Measurements from ENCODE around the gene NRXN3. TPM values are rescaled to one million over a fixed set of nuclear protein-coding genes. Genes with fewer than 3 reads are reported as not detected.

The NRXN3 gene
- total and polyA plus RNA-seq, 2 of the 4 experiments (the other 2 are of a cell fraction): 4.8 to 25.1 TPM

DNA sequence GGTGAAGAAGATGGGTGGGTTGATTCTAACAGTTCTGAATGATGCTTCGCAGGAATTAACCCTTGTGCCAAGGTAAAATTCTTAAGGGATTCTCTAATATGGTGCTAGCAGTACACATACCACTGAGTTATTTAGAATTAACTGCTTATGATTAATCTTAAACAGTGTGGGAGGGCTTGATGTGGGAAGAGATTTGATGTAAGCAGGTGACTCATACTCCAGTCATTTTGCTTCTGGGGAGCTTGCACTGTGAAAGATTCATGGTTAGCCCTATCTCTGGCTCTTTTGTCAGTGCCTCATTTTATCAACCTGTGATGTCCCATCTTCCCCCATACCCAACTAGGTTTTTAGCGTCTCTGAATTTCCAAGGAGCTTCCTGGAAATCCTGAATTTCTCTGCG lies 83.8 kb downstream of the NRXN3 start:
- Histone ChIP-seq H4K8ac (ENCODE audit: low read depth in 2 of 2, low read length in 2 of 2) (no peak overlapping the region), H3K18ac (ENCODE audit: low read depth, low read length) (no peak overlapping the region), H3K56ac (ENCODE audit: extremely low read depth, insufficient read depth, low read length) (no peak overlapping the region), H3K36me3 (ENCODE audit: control insufficient read depth, insufficient read depth, low read length) (no peaks in the 10 kb centered on the region), H2BK5ac (ENCODE audit: low read depth, low read length, poor library complexity, severe bottlenecking) (no peak overlapping the region), H2AK9ac (replicated peaks; ENCODE audit: low read depth, low read length, poor library complexity) (no peak overlapping the region), H2AK5ac (ENCODE audit: low read depth, low read length) (no peak overlapping the region), H3K23ac (ENCODE audit: low read depth, low read length) (no peak overlapping the region), H4K20me1 (ENCODE audit: insufficient read depth, low read length) (no peaks in the 10 kb centered on the region), H3K27me3 (ENCODE audit: control insufficient read depth, insufficient read depth, low read length) (no peaks in the 10 kb centered on the region), H3K4me3 (ENCODE audit: insufficient read depth, low read depth, low read length) (no peak overlapping the region), H4K91ac (ENCODE audit: insufficient read depth, low read depth, low read length) (no peak overlapping the region), H4K5ac (ENCODE audit: low read depth, low read length) (no peak overlapping the region), H3K79me1 (ENCODE audit: low read depth in 1 of 2, low read length in 2 of 2) (no peaks in the 10 kb centered on the region), H3K4me2 (ENCODE audit: low read depth, low read length) (no peak overlapping the region), H2BK20ac (ENCODE audit: low read depth, low read length) (no peak overlapping the region), H3K4me1 (ENCODE audit: control insufficient read depth, insufficient read depth, low read length) (no peaks in the 10 kb centered on the region), H3K9me3 (ENCODE audit: control insufficient read depth, insufficient read depth, low read length) (peaks cover 6% of the 10 kb centered on the region; the same call in 1 of the 2 replicates), H3K9ac (ENCODE audit: low read depth, low read length) (no peak overlapping the region), H2BK15ac (ENCODE audit: low read depth, low read length) (no peak overlapping the region), H2BK120ac (ENCODE audit: low read depth, low read length) (no peak overlapping the region), H3K9me1 (ENCODE audit: insufficient read depth, low read length) (no peaks in the 10 kb centered on the region), H3K14ac (replicated peaks; ENCODE audit: low read depth, low read length) (no peak overlapping the region), H3K27ac (ENCODE audit: insufficient read depth, low read length) (no peak overlapping the region), H2AFZ (replicated peaks; ENCODE audit: low read length, poor library complexity) (no peak overlapping the region), H3K4ac (ENCODE audit: low read depth, low read length) (no peak overlapping the region)
- ATAC-seq (ENCODE audit: low read depth) (no peak), DNase-seq (peak; percentile 43)
- TF ChIP-seq RAD21 (IDR thresholded peaks at IDR 0.05; ENCODE audit: low read length) (no peak), FOS (IDR thresholded peaks at IDR 0.05; ENCODE audit: low read depth, low read length) (peak; percentile 49; the same call in 1 of the 2 replicates), POLR2A (IDR thresholded peaks at IDR 0.05; ENCODE audit: low read depth, low read length) (no peak), RCOR1 (IDR thresholded peaks at IDR 0.05; ENCODE audit: insufficient replicate concordance, low read length) (no peak), MXI1 (IDR thresholded peaks at IDR 0.05; ENCODE audit: borderline replicate concordance, low read depth, low read length) (no peak), CEBPB (IDR thresholded peaks at IDR 0.05; ENCODE audit: low read depth, low read length) (no peak)
- ChIA-PET CTCF (no interaction called here), POLR2A (ENCODE audit: unreplicated experiment) (no interaction called here)
- in situ Hi-C loops (cut with MboI; ENCODE audit: low sequenced_read_pairs): no loop called here
- no TSS peak for BruUV-seq (replicated peaks)
- intact Hi-C loops (cut with micrococcal nuclease): no loop called here
- dilution Hi-C loops (cut with HindIII; ENCODE audit: low sequenced_read_pairs, unreplicated experiment): no loop called here
- WGBS, 2 experiments (ENCODE audit: extremely low coverage in 2 of 2, insufficient read length in 1 of 2): 66% methylated on average over 2 of the region's 3 CpGs; no CpG with 5 or more reads in 1 of the 2 experiments

Measured in IMR-90 (cell line).